Measurements from ENCODE around the gene ADARB1. TPM values are rescaled to one million over a fixed set of nuclear protein-coding genes. Genes with fewer than 3 reads are reported as not detected.

Gene ADARB1
- total and polyA plus RNA-seq, 5 donors: 9.1 to 23.8 (median 19.2) TPM

- DNase-seq (no peak), ATAC-seq (no peak)
- Histone ChIP-seq H3K4me3 (ENCODE audit: low read length) (no peak overlapping the region), H3K27ac (ENCODE audit: low read length) (no peak overlapping the region), H3K4me1 (ENCODE audit: control insufficient read depth, insufficient read depth, low read length) (peaks cover 16% of the 10 kb centered on the region), H3K27me3 (ENCODE audit: control insufficient read depth, insufficient read depth) (no peaks in the 10 kb centered on the region), H3K9me3 (ENCODE audit: control insufficient read depth, low read length) (no peaks in the 10 kb centered on the region)
- intact Hi-C loops (cut with DNase I): no loop called here
- WGBS: 52% methylated on average over 6 of the region's 6 CpGs
Measured at GRCh38 chr21:45113543-45113942, 39.2 kb downstream of the ADARB1 start.

- Histone ChIP-seq H3K27me3 (ENCODE audit: control insufficient read depth, insufficient read depth) (no peaks in the 10 kb centered on the region), H3K9me3 (ENCODE audit: control insufficient read depth, low read length) (no peaks in the 10 kb centered on the region), H3K27ac (ENCODE audit: low read length) (no peak overlapping the region), H3K4me3 (ENCODE audit: low read length) (no peak overlapping the region), H3K4me1 (ENCODE audit: control insufficient read depth, insufficient read depth, low read length) (peaks cover 12% of the 10 kb centered on the region)
- 54% methylated on average over 5 of the region's 5 CpGs for WGBS
- DNase-seq: no peak
- intact Hi-C loops (cut with DNase I): no loop called here
- ATAC-seq: peak; percentile 70 to 78
Measured at GRCh38 chr21:45114072-45114471, 39.7 kb downstream of the ADARB1 start.

GRCh38 chr21:45114475-45114874, 40.1 kb downstream of the ADARB1 start:
- WGBS: 55% methylated on average over 5 of the region's 5 CpGs
- no peaks in the 10 kb centered on the region for H3K9me3 ChIP-seq (ENCODE audit: control insufficient read depth, low read length)
- peak overlapping the region; percentile 54 for H3K27ac ChIP-seq (ENCODE audit: low read length)
- no peak for DNase-seq
- H3K27me3 ChIP-seq (ENCODE audit: control insufficient read depth, insufficient read depth): no peaks in the 10 kb centered on the region
- peak; percentile 47 to 63 for ATAC-seq
- intact Hi-C loops (cut with DNase I): no loop called here
- no peak overlapping the region for H3K4me3 ChIP-seq (ENCODE audit: low read length)
- H3K4me1 ChIP-seq (ENCODE audit: control insufficient read depth, insufficient read depth, low read length): peaks cover 12% of the 10 kb centered on the region

- 79% methylated on average over 5 of the region's 5 CpGs for WGBS
- peaks cover 12% of the 10 kb centered on the region for H3K4me1 ChIP-seq (ENCODE audit: control insufficient read depth, insufficient read depth, low read length)
- no peak for DNase-seq
- H3K4me3 ChIP-seq (ENCODE audit: low read length): no peak overlapping the region
- no peaks in the 10 kb centered on the region for H3K9me3 ChIP-seq (ENCODE audit: control insufficient read depth, low read length)
- ATAC-seq: no peak
- H3K27me3 ChIP-seq (ENCODE audit: control insufficient read depth, insufficient read depth): no peaks in the 10 kb centered on the region
- no peak overlapping the region for H3K27ac ChIP-seq (ENCODE audit: low read length)
- intact Hi-C loops (cut with DNase I): no loop called here
Measured at GRCh38 chr21:45115141-45115540, 40.8 kb downstream of the ADARB1 start.

- WGBS: 95% methylated on average over 6 of the region's 6 CpGs
- H3K4me3 ChIP-seq (ENCODE audit: low read length): no peak overlapping the region
- peaks cover 12% of the 10 kb centered on the region for H3K4me1 ChIP-seq (ENCODE audit: control insufficient read depth, insufficient read depth, low read length)
- H3K9me3 ChIP-seq (ENCODE audit: control insufficient read depth, low read length): no peaks in the 10 kb centered on the region
- no peak overlapping the region for H3K27ac ChIP-seq (ENCODE audit: low read length)
- H3K27me3 ChIP-seq (ENCODE audit: control insufficient read depth, insufficient read depth): no peaks in the 10 kb centered on the region
- DNase-seq (no peak), ATAC-seq (no peak)
- intact Hi-C loops (cut with DNase I): no loop called here
Measured at GRCh38 chr21:45116066-45116465, 41.7 kb downstream of the ADARB1 start.

- Histone ChIP-seq H3K27me3 (ENCODE audit: control insufficient read depth, insufficient read depth) (no peaks in the 10 kb centered on the region), H3K27ac (ENCODE audit: low read length) (no peak overlapping the region), H3K9me3 (ENCODE audit: control insufficient read depth, low read length) (no peaks in the 10 kb centered on the region), H3K4me3 (ENCODE audit: low read length) (no peak overlapping the region), H3K4me1 (ENCODE audit: control insufficient read depth, insufficient read depth, low read length) (peaks cover 9% of the 10 kb centered on the region)
- 96% methylated on average over 6 of the region's 6 CpGs for WGBS
- intact Hi-C loops (cut with DNase I): no loop called here
- ATAC-seq: no peak
- no peak for DNase-seq
Measured at GRCh38 chr21:45117314-45117713, 42.9 kb downstream of the ADARB1 start.

- H3K4me3 ChIP-seq (ENCODE audit: low read length): no peak overlapping the region
- no peak for ATAC-seq
- no peak overlapping the region for H3K27ac ChIP-seq (ENCODE audit: low read length)
- H3K27me3 ChIP-seq (ENCODE audit: control insufficient read depth, insufficient read depth): no peaks in the 10 kb centered on the region
- no peak for DNase-seq
- no peaks in the 10 kb centered on the region for H3K9me3 ChIP-seq (ENCODE audit: control insufficient read depth, low read length)
- H3K4me1 ChIP-seq (ENCODE audit: control insufficient read depth, insufficient read depth, low read length): peaks cover 5% of the 10 kb centered on the region
- intact Hi-C loops (cut with DNase I): no loop called here
- WGBS: 98% methylated on average over 2 of the region's 2 CpGs
Measured at GRCh38 chr21:45118099-45118498, 43.7 kb downstream of the ADARB1 start.

- intact Hi-C loops (cut with DNase I): loop anchor here in 1 of 4 donors (10.0 kb wide), 1 partner anchor 45 kb away; the partner anchor contains the start of gene ADARB1
- no peaks in the 10 kb centered on the region for H3K9me3 ChIP-seq (ENCODE audit: control insufficient read depth, low read length)
- WGBS: 95% methylated on average over 7 of the region's 7 CpGs
- peaks cover 5% of the 10 kb centered on the region for H3K4me1 ChIP-seq (ENCODE audit: control insufficient read depth, insufficient read depth, low read length)
- DNase-seq: no peak
- no peak for ATAC-seq
- H3K4me3 ChIP-seq (ENCODE audit: low read length): no peak overlapping the region
- no peaks in the 10 kb centered on the region for H3K27me3 ChIP-seq (ENCODE audit: control insufficient read depth, insufficient read depth)
- H3K27ac ChIP-seq (ENCODE audit: low read length): no peak overlapping the region
Measured at GRCh38 chr21:45119812-45120211, 45.4 kb downstream of the ADARB1 start.

GRCh38 chr21:45120975-45121374, 46.6 kb downstream of the ADARB1 start:
- H3K9me3 ChIP-seq (ENCODE audit: control insufficient read depth, low read length): no peaks in the 10 kb centered on the region
- H3K4me3 ChIP-seq (ENCODE audit: low read length): no peak overlapping the region
- H3K27me3 ChIP-seq (ENCODE audit: control insufficient read depth, insufficient read depth): no peaks in the 10 kb centered on the region
- intact Hi-C loops (cut with DNase I): loop anchor here in 1 of 4 donors (10.0 kb wide), 1 partner anchor 46 kb away; the partner anchor contains the start of gene ADARB1
- WGBS: 82% methylated on average over 6 of the region's 6 CpGs
- ATAC-seq (no peak), DNase-seq (no peak)
- H3K27ac ChIP-seq (ENCODE audit: low read length): no peak overlapping the region
- H3K4me1 ChIP-seq (ENCODE audit: control insufficient read depth, insufficient read depth, low read length): peaks cover 2% of the 10 kb centered on the region

GRCh38 chr21:45122030-45122429, 47.6 kb downstream of the ADARB1 start:
- H3K27me3 ChIP-seq (ENCODE audit: control insufficient read depth, insufficient read depth): no peaks in the 10 kb centered on the region
- H3K4me3 ChIP-seq (ENCODE audit: low read length): no peak overlapping the region
- intact Hi-C loops (cut with DNase I): loop anchor here in 1 of 4 donors (10.0 kb wide), 1 partner anchor 47 kb away; the partner anchor contains the start of gene ADARB1
- DNase-seq (no peak), ATAC-seq (no peak)
- no peaks in the 10 kb centered on the region for H3K9me3 ChIP-seq (ENCODE audit: control insufficient read depth, low read length)
- peaks cover 3% of the 10 kb centered on the region for H3K4me1 ChIP-seq (ENCODE audit: control insufficient read depth, insufficient read depth, low read length)
- no peak overlapping the region for H3K27ac ChIP-seq (ENCODE audit: low read length)
- WGBS: 90% methylated on average over 6 of the region's 6 CpGs

GRCh38 chr21:45122432-45123132, 48.2 kb downstream of the ADARB1 start:
- WGBS: 82% methylated on average over 10 of the region's 10 CpGs
- intact Hi-C loops (cut with DNase I): loop anchor here in 1 of 4 donors (10.0 kb wide), 1 partner anchor 48 kb away; the partner anchor contains the start of gene ADARB1
- Histone ChIP-seq H3K27me3 (ENCODE audit: control insufficient read depth, insufficient read depth) (no peaks in the 10 kb centered on the region), H3K9me3 (ENCODE audit: control insufficient read depth, low read length) (no peaks in the 10 kb centered on the region), H3K27ac (ENCODE audit: low read length) (no peak overlapping the region), H3K4me3 (ENCODE audit: low read length) (no peak overlapping the region), H3K4me1 (ENCODE audit: control insufficient read depth, insufficient read depth, low read length) (peaks cover 2% of the 10 kb centered on the region)
- ATAC-seq (no peak), DNase-seq (no peak)
